DOHH2 (cell line): ENCODE results near the gene UPK3BL1.
"Not testable (repeated sequence)": the region's sequence is repeated elsewhere in the genome, so short reads cannot be mapped to it uniquely, and the experiment has no call there.

Experiments used
- H3F3A ChIP-seq: fragments of 200-600 bp; sonication (generic), shearing (Covaris generic); 2 replicates; pipeline ENCODE4 v1.6.0; 2016; ENCODE audit warnings: antibody characterized with exemption, mild to moderate bottlenecking; ENCODE audit not compliant: control insufficient read depth, insufficient read depth
- H3K27ac ChIP-seq: fragments of 200-600 bp; sonication (generic); 2 replicates; pipeline ENCODE4 v1.5.1; 2014; ENCODE audit warnings: low read depth, mild to moderate bottlenecking, low read length, moderate library complexity
- H3K27me3 ChIP-seq: fragments of 200-600 bp; sonication (generic); 2 replicates; pipeline ENCODE4 v1.6.1; 2014; ENCODE audit warnings: mild to moderate bottlenecking, low read length, mixed read lengths; ENCODE audit not compliant: control insufficient read depth
- H3K36me3 ChIP-seq: fragments of 200-600 bp; sonication (generic); 2 replicates; pipeline ENCODE4 v1.6.1; 2014; ENCODE audit warnings: mild to moderate bottlenecking, low read length, moderate library complexity, mixed read lengths; ENCODE audit not compliant: control insufficient read depth
- H3K4me1 ChIP-seq: fragments of 200-600 bp; sonication (generic); 2 replicates; pipeline ENCODE4 v1.6.1; 2014; ENCODE audit warnings: mild to moderate bottlenecking, low read length, mixed read lengths; ENCODE audit not compliant: control insufficient read depth
- H3K4me2 ChIP-seq: fragments of 200-600 bp; sonication (generic); 2 replicates; pipeline ENCODE4 v1.6.0; 2014; ENCODE audit warnings: mild to moderate bottlenecking, low read length, moderate library complexity
- H3K4me3 ChIP-seq: fragments of 200-600 bp; sonication (generic); 2 replicates; pipeline ENCODE4 v1.5.1; 2014; ENCODE audit warnings: mild to moderate bottlenecking, low read length, mixed read lengths
- H3K79me2 ChIP-seq: fragments of 200-600 bp; sonication (generic); 2 replicates; pipeline ENCODE4 v1.6.1; 2014; ENCODE audit warnings: mild to moderate bottlenecking, low read length, mixed read lengths; ENCODE audit not compliant: control insufficient read depth
- H3K9me2 ChIP-seq: fragments of 200-600 bp; sonication (generic); replicated peaks from 2 replicates; pipeline ENCODE4 v1.6.1; 2014; ENCODE audit warnings: mild to moderate bottlenecking, low read length, mixed read lengths; ENCODE audit not compliant: control insufficient read depth
- H3K9me3 ChIP-seq: fragments of 200-600 bp; sonication (generic); 2 replicates; pipeline ENCODE4 v1.6.1; 2014; ENCODE audit warnings: antibody characterized with exemption, low read length, mixed read lengths; ENCODE audit not compliant: control insufficient read depth, insufficient read depth
- H4K20me1 ChIP-seq: fragments of 200-600 bp; sonication (generic); 2 replicates; pipeline ENCODE4 v1.6.0; 2014; ENCODE audit warnings: low read depth, mild to moderate bottlenecking, antibody characterized with exemption, low read length, moderate library complexity; ENCODE audit not compliant: control insufficient read depth, insufficient read depth

UPK3BL1 gene

GRCh38 chr7:102643404-102643803 is 813 bp upstream of the UPK3BL1 start:
- not testable (repeated sequence) for H3K4me2 ChIP-seq, H4K20me1 ChIP-seq, H3K4me3 ChIP-seq, H3K9me2 ChIP-seq, H3K4me1 ChIP-seq, H3K36me3 ChIP-seq, H3F3A ChIP-seq, H3K9me3 ChIP-seq, H3K27me3 ChIP-seq, H3K79me2 ChIP-seq, H3K27ac ChIP-seq

GRCh38 chr7:102638848-102639247 is 3.7 kb downstream of the UPK3BL1 start:
- H3K4me1 ChIP-seq, H3K4me2 ChIP-seq, H3K27me3 ChIP-seq, H3K79me2 ChIP-seq, H4K20me1 ChIP-seq, H3K4me3 ChIP-seq, H3F3A ChIP-seq, H3K9me3 ChIP-seq, H3K27ac ChIP-seq, H3K36me3 ChIP-seq, H3K9me2 ChIP-seq: not testable (repeated sequence)

GRCh38 chr7:102636956-102637355 is 5.6 kb downstream of the UPK3BL1 start:
- H3K4me3 ChIP-seq, H4K20me1 ChIP-seq: not testable (repeated sequence)

GRCh38 chr7:102635354-102635753 is 7.2 kb downstream of the UPK3BL1 start:
- H3K27me3 ChIP-seq, H3K4me2 ChIP-seq, H3F3A ChIP-seq, H3K36me3 ChIP-seq, H3K4me3 ChIP-seq, H3K4me1 ChIP-seq, H3K27ac ChIP-seq, H3K9me3 ChIP-seq, H4K20me1 ChIP-seq, H3K79me2 ChIP-seq, H3K9me2 ChIP-seq: not testable (repeated sequence)

More at GRCh38 chr7:102636956-102637355, 5.6 kb downstream of the UPK3BL1 start:
- H3K9me3 ChIP-seq, H3F3A ChIP-seq, H3K27me3 ChIP-seq, H3K4me2 ChIP-seq, H3K79me2 ChIP-seq, H3K4me1 ChIP-seq, H3K9me2 ChIP-seq, H3K36me3 ChIP-seq, H3K27ac ChIP-seq: not testable (repeated sequence)

GRCh38 chr7:102634299-102634698 is 8.3 kb downstream of the UPK3BL1 start:
- H3K36me3 ChIP-seq, H3K4me1 ChIP-seq, H3K27me3 ChIP-seq, H3K27ac ChIP-seq, H3F3A ChIP-seq, H3K9me2 ChIP-seq, H3K79me2 ChIP-seq, H4K20me1 ChIP-seq, H3K9me3 ChIP-seq, H3K4me3 ChIP-seq, H3K4me2 ChIP-seq: not testable (repeated sequence)

GRCh38 chr7:102630622-102631021 is 12.0 kb downstream of the UPK3BL1 start:
- not testable (repeated sequence) for H3F3A ChIP-seq, H3K9me2 ChIP-seq, H3K9me3 ChIP-seq, H3K4me2 ChIP-seq, H3K4me3 ChIP-seq, H3K79me2 ChIP-seq, H3K4me1 ChIP-seq, H3K27me3 ChIP-seq, H3K27ac ChIP-seq, H3K36me3 ChIP-seq, H4K20me1 ChIP-seq

- not testable (repeated sequence) for H3K36me3 ChIP-seq, H3K9me2 ChIP-seq, H3K27me3 ChIP-seq, H3K9me3 ChIP-seq, H3K27ac ChIP-seq, H3K4me2 ChIP-seq, H3F3A ChIP-seq, H3K4me3 ChIP-seq, H3K79me2 ChIP-seq, H4K20me1 ChIP-seq, H3K4me1 ChIP-seq
Observed at GRCh38 chr7:102627271-102627904, 15.2 kb downstream of the UPK3BL1 start.

GRCh38 chr7:102618122-102618521 is 24.5 kb downstream of the UPK3BL1 start:
- H3K27me3 ChIP-seq, H4K20me1 ChIP-seq, H3K9me2 ChIP-seq, H3K4me2 ChIP-seq, H3K36me3 ChIP-seq, H3K9me3 ChIP-seq, H3K4me1 ChIP-seq, H3K27ac ChIP-seq, H3F3A ChIP-seq, H3K4me3 ChIP-seq, H3K79me2 ChIP-seq: not testable (repeated sequence)
